ENCODE data around the gene DAO.

GRCh38 chr12:108835860-108836634 lies 43.8 kb upstream of the DAO start:
- TF ChIP-seq CTCF (IDR thresholded peaks at IDR 0.05; ENCODE audit: poor library complexity, severe bottlenecking) (no peak), EP300 (conservative IDR thresholded peaks at IDR 0.05; ENCODE audit: poor library complexity, severe bottlenecking) (no peak), TAF1 (IDR thresholded peaks at IDR 0.05; ENCODE audit: low read depth) (no peak), EZH2 (IDR thresholded peaks at IDR 0.05; ENCODE audit: borderline replicate concordance, insufficient read depth, low read length, poor library complexity, severe bottlenecking) (no peak), SMC3 (conservative IDR thresholded peaks at IDR 0.05; ENCODE audit: poor library complexity) (no peak), RAD21 (conservative IDR thresholded peaks at IDR 0.05) (no peak), MXI1 (conservative IDR thresholded peaks at IDR 0.05; ENCODE audit: poor library complexity, severe bottlenecking) (no peak), POLR2AphosphoS5 (IDR thresholded peaks at IDR 0.05) (no peak)
- TF ChIP-seq, protein P1, sequence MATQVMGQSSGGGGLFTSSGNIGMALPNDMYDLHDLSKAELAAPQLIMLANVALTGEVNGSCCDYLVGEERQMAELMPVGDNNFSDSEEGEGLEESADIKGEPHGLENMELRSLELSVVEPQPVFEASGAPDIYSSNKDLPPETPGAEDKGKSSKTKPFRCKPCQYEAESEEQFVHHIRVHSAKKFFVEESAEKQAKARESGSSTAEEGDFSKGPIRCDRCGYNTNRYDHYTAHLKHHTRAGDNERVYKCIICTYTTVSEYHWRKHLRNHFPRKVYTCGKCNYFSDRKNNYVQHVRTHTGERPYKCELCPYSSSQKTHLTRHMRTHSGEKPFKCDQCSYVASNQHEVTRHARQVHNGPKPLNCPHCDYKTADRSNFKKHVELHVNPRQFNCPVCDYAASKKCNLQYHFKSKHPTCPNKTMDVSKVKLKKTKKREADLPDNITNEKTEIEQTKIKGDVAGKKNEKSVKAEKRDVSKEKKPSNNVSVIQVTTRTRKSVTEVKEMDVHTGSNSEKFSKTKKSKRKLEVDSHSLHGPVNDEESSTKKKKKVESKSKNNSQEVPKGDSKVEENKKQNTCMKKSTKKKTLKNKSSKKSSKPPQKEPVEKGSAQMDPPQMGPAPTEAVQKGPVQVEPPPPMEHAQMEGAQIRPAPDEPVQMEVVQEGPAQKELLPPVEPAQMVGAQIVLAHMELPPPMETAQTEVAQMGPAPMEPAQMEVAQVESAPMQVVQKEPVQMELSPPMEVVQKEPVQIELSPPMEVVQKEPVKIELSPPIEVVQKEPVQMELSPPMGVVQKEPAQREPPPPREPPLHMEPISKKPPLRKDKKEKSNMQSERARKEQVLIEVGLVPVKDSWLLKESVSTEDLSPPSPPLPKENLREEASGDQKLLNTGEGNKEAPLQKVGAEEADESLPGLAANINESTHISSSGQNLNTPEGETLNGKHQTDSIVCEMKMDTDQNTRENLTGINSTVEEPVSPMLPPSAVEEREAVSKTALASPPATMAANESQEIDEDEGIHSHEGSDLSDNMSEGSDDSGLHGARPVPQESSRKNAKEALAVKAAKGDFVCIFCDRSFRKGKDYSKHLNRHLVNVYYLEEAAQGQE (IDR thresholded peaks at IDR 0.05; ENCODE audit: borderline replicate concordance), result no peak

Data from neural cell (in vitro differentiated cells).